Suprapubic skin (tissue), 4 donors: ENCODE measurements around the gene CXXC1. TPM values are rescaled to one million over a fixed set of nuclear protein-coding genes. Genes with fewer than 3 reads are reported as not detected.
A peak's percentile ranks its signal among the peaks of the same experiment; 100 is the strongest.

Source experiments
- DNase-seq, 2 donors: peaks; one replicate each; pipeline ENCODE4 v3.0.0-alpha.2; 2019; ENCODE audit warnings: low spot score in 2 of 2
- H3K27ac ChIP-seq: fragments of 200-600 bp; sonication (generic); one replicate; pipeline ENCODE4 v1.5.1; 2019
- H3K27me3 ChIP-seq: fragments of 200-600 bp; sonication (generic); one replicate; pipeline ENCODE4 v1.5.1; 2019
- H3K36me3 ChIP-seq: fragments of 200-600 bp; sonication (generic); one replicate; pipeline ENCODE4 v1.5.1; 2019
- H3K4me1 ChIP-seq: fragments of 200-600 bp; sonication (generic); one replicate; pipeline ENCODE4 v1.5.1; 2019
- H3K4me3 ChIP-seq: fragments of 200-600 bp; sonication (generic); one replicate; pipeline ENCODE4 v1.5.1; 2019; ENCODE audit warnings: mild to moderate bottlenecking
- H3K9me3 ChIP-seq: fragments of 200-600 bp; sonication (generic); one replicate; pipeline ENCODE4 v1.5.1; 2019
- EP300 ChIP-seq: sonication (generic); formaldehyde crosslinking; IDR thresholded peaks from one replicate; pipeline ENCODE4 v1.6.1; 2017; ENCODE audit warnings: antibody characterized with exemption
- POLR2A ChIP-seq, 2 donors: fragments of 450-650 bp; IDR thresholded peaks; one replicate each; pipeline ENCODE4 v1.6.1; 2017; ENCODE audit warnings: antibody characterized with exemption in 2 of 2, mild to moderate bottlenecking in 2 of 2, moderate library complexity in 2 of 2
- POLR2AphosphoS5 ChIP-seq, 3 donors: sonication (generic); formaldehyde crosslinking; IDR thresholded peaks; one replicate each; pipeline ENCODE4 v1.6.1; 2017; ENCODE audit warnings: antibody characterized with exemption in 3 of 3
- WGBS: methylation state at CpG from one replicate; pipeline ENCODE4 v1.1.5; 2018; 5-methylcytosine and 5-hydroxymethylcytosine counted together
- total RNA-seq, 4 donors: library from RNA; depleted of rRNA; stranded (reverse); fragments of >200 nt; gene quantifications; one replicate each; pipeline ENCODE4 v1.1.0, GENCODE V29; 2016
- TF ChIP-seq, protein P1 (sequence below), 2 donors: fragments of 200-600 bp in 1 of 2; fragments of 450-650 bp in 1 of 2; sonication (generic) in 1 of 2; IDR thresholded peaks; one replicate each; pipeline ENCODE4 v1.5.1; 2016 to 2019; ENCODE audit warnings: antibody characterized with exemption in 2 of 2, mild to moderate bottlenecking in 1 of 2, moderate library complexity in 1 of 2

The CXXC1 gene
- total RNA-seq, 4 donors from 2014 or later, result 102 to 193 (median 107) TPM

DNA sequence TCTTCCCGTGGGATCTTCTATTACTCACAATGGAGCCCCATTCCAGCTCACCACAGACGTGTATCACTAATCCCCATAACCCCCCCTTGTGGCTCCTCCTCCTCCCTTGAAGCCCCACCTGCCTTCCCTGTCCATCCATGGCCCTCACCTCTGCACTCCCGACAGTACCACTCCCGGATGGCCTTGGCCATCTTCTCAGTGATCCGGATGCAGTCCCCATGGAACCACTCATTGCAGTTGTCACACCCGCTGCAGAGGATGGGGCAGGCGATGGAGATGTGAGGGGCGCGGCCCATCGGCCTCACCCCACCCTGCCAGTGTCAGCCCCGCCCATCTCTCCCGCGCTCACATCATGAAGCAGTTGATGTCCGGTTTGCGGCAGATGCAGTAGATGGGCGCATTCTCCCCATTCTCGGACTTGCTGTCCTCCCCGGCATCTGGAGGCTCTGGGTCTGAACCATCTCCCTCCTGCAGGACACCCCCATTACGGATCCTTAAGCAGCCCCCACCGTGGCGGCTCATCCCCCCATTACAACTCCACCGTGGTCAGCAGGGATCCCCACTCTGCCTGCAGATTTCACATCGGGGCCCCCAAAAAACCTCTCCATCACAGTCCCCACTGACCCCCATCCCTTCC is 983 bp downstream of the CXXC1 start:
- Histone ChIP-seq H3K27me3 (no peaks in the 10 kb centered on the region), H3K4me1 (peaks cover 22% of the 10 kb centered on the region), H3K9me3 (no peaks in the 10 kb centered on the region), H3K36me3 (peaks cover 37% of the 10 kb centered on the region), H3K4me3 (peak overlapping the region; percentile 88), H3K27ac (peak overlapping the region; percentile 65)
- TF ChIP-seq EP300, result no peak
- no peak for TF ChIP-seq POLR2A (IDR thresholded peaks at IDR 0.05)
- TF ChIP-seq, protein P1, sequence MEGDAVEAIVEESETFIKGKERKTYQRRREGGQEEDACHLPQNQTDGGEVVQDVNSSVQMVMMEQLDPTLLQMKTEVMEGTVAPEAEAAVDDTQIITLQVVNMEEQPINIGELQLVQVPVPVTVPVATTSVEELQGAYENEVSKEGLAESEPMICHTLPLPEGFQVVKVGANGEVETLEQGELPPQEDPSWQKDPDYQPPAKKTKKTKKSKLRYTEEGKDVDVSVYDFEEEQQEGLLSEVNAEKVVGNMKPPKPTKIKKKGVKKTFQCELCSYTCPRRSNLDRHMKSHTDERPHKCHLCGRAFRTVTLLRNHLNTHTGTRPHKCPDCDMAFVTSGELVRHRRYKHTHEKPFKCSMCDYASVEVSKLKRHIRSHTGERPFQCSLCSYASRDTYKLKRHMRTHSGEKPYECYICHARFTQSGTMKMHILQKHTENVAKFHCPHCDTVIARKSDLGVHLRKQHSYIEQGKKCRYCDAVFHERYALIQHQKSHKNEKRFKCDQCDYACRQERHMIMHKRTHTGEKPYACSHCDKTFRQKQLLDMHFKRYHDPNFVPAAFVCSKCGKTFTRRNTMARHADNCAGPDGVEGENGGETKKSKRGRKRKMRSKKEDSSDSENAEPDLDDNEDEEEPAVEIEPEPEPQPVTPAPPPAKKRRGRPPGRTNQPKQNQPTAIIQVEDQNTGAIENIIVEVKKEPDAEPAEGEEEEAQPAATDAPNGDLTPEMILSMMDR (IDR thresholded peaks at IDR 0.05), result no peak
- TF ChIP-seq POLR2AphosphoS5 (IDR thresholded peaks at IDR 0.05), result no peak
- 22% methylated on average over 12 of the region's 23 CpGs for WGBS
- DNase-seq, result peak in 1 of 2 donors; percentile 72

DNA sequence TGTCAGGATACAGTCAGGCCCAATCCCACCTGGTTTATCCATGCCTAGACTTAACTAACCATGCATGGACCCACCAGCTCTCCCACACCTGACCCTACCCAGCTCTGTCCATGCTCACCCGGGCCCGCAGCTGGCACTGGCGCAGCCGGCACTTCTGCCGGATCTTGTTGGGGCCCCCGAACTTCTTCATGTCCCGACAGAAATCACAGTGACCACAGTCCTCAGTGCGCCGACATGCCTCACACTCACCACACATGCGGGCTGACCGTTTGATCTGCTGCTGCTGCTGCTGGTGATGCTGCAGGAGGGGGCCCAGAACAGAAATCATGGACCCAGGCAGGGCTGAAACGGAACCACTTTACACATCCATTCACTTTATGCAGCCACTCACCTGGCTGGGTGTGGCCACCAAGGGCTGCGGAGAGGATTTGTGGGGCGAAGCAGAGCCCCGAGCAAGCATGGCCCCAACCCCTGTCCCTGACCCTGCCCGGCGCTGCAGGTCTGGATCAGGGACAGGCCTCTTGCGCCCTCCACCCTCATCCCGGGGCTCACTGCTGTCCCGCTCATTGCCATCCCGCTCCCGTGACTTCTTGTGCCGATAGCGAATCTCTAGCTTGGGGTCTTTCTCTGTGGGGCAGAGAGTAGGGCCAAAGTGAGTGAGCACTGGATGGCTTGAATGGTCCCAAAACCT is 1.7 kb downstream of the CXXC1 start:
- no peak for DNase-seq
- peak overlapping the region; percentile 88 for H3K4me3 ChIP-seq
- no peaks in the 10 kb centered on the region for H3K9me3 ChIP-seq
- no peaks in the 10 kb centered on the region for H3K27me3 ChIP-seq
- peaks cover 37% of the 10 kb centered on the region for H3K36me3 ChIP-seq
- TF ChIP-seq EP300, result no peak
- no peak for TF ChIP-seq POLR2A (IDR thresholded peaks at IDR 0.05)
- TF ChIP-seq, protein P1 (IDR thresholded peaks at IDR 0.05), result no peak
- TF ChIP-seq POLR2AphosphoS5 (IDR thresholded peaks at IDR 0.05), result no peak
- H3K27ac ChIP-seq, result no peak overlapping the region
- H3K4me1 ChIP-seq, result peaks cover 23% of the 10 kb centered on the region
- WGBS, result 92% methylated on average over 12 of the region's 24 CpGs

DNA sequence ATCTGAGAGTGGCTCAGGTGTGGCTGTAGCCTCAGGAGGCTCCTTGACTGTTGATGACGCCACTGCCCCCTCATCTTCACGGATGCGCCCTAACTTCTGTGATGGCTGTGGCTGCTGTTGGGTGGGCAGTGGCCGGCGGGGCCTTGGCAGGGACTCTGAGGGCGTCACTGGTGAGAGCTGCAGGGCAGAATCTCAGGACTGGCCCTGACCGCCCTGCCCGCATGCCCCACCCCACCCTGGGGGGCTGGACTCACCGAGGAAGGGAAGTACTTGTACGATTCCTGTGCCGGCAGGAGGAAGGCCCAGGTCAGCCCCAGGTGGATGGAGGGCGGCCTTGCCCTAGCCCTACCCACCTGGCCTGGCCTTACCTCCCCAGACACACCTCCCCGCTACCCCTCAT is 2.4 kb downstream of the CXXC1 start:
- H3K27me3 ChIP-seq, result no peaks in the 10 kb centered on the region
- H3K27ac ChIP-seq, result no peak overlapping the region
- WGBS, result 88% methylated on average over 5 of the region's 13 CpGs
- TF ChIP-seq POLR2AphosphoS5 (IDR thresholded peaks at IDR 0.05) (no peak), EP300 (no peak), POLR2A (IDR thresholded peaks at IDR 0.05) (no peak)
- TF ChIP-seq, protein P1 (IDR thresholded peaks at IDR 0.05), result no peak
- H3K4me3 ChIP-seq, result no peak overlapping the region
- no peaks in the 10 kb centered on the region for H3K9me3 ChIP-seq
- peaks cover 30% of the 10 kb centered on the region for H3K4me1 ChIP-seq
- DNase-seq, result no peak
- H3K36me3 ChIP-seq, result peaks cover 37% of the 10 kb centered on the region

DNA sequence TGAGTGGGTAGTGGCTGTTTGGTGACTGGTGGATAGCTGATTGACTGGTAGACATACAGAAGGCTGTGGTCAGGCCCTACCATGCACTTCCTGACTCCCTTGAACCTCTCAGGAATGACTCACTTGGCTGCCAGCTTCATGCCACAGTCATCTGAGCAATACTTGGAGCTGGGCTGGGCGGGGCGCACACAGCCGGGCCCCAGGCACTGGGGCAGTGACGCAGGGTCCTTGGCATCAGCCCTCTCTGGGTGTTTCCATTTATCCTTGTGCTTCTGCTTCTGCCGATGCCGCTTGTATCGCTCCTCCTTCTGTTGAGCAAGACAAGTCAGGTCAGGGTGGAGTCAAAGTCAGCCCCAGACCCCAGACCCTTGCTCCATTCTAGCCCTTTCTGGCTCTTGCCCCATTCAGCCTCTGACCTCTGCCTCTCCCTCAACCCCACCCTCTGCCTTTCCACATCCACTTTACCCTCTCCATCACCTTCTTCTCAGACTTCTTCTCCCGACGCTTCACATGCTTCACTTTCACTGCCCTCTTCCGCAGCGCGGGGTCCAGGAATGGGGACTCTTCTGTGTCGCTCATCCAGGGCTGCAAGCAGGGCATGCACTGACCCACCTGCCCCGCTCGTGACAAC is 3.1 kb downstream of the CXXC1 start:
- no peak for DNase-seq
- Histone ChIP-seq H3K36me3 (peaks cover 37% of the 10 kb centered on the region), H3K27ac (peak overlapping the region; percentile 16), H3K4me1 (peaks cover 37% of the 10 kb centered on the region), H3K9me3 (no peaks in the 10 kb centered on the region), H3K27me3 (no peaks in the 10 kb centered on the region), H3K4me3 (no peak overlapping the region)
- 71% methylated on average over 15 of the region's 15 CpGs for WGBS
- no peak for TF ChIP-seq POLR2AphosphoS5 (IDR thresholded peaks at IDR 0.05)
- TF ChIP-seq, protein P1 (IDR thresholded peaks at IDR 0.05), result no peak
- TF ChIP-seq POLR2A (IDR thresholded peaks at IDR 0.05), result no peak
- TF ChIP-seq EP300, result no peak
